ENCODE measurements around the gene INSM1. TPM values are rescaled to one million over a fixed set of nuclear protein-coding genes. Genes with fewer than 3 reads are reported as not detected.

The INSM1 gene
- total RNA-seq, 6 experiments from 2014 or later = not detected

DNA sequence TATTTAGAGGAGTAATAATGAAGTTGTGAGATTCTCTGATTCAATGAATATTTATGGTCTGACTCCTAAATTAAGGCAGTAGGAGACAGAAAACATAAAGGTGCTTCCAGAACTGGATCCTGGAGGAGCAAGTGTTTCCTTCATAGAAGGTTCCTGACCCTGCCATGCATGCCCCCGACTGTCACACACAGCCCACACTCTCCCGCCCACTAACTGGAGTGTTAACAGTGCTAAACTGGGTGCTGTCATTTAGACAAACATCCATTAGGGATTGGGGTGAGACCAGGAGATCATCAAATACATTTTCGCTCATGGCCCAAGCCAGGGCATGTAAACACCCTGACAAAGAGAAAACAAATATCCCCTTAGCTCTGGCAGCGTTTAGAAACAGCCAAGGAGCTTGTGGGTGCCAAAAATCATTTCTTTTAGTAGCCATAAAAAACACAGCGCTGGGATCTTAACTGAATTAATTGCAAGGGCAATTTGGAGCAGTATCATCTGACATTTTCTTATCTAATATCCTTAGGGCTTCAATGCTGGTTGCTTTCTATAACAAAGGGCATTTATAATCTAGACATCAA is 46.8 kb downstream of the INSM1 start:
- TF ChIP-seq, protein P1, sequence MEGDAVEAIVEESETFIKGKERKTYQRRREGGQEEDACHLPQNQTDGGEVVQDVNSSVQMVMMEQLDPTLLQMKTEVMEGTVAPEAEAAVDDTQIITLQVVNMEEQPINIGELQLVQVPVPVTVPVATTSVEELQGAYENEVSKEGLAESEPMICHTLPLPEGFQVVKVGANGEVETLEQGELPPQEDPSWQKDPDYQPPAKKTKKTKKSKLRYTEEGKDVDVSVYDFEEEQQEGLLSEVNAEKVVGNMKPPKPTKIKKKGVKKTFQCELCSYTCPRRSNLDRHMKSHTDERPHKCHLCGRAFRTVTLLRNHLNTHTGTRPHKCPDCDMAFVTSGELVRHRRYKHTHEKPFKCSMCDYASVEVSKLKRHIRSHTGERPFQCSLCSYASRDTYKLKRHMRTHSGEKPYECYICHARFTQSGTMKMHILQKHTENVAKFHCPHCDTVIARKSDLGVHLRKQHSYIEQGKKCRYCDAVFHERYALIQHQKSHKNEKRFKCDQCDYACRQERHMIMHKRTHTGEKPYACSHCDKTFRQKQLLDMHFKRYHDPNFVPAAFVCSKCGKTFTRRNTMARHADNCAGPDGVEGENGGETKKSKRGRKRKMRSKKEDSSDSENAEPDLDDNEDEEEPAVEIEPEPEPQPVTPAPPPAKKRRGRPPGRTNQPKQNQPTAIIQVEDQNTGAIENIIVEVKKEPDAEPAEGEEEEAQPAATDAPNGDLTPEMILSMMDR (IDR thresholded peaks at IDR 0.05) = no peak
- no peak for TF ChIP-seq POLR2A (IDR thresholded peaks at IDR 0.05)
- DNase-seq (no peak), ATAC-seq (no peak)
- 79% methylated on average over 4 of the region's 5 CpGs for WGBS (ENCODE audit: insufficient coverage, low coverage, low lambda C conversion rate, missing lambda C conversion rate)
- no peaks in the 10 kb centered on the region for H3K9me3 ChIP-seq
- no peak overlapping the region for H3K4me3 ChIP-seq
- intact Hi-C loops (cut with DNase I) = no loop called here
- H3K27me3 ChIP-seq = no peaks in the 10 kb centered on the region
- no peak overlapping the region for H3K27ac ChIP-seq
- peaks cover 0 to 8% (median 0%) of the 10 kb centered on the region in 4 donors for H3K36me3 ChIP-seq
- H3K4me1 ChIP-seq = peaks cover 0 to 7% (median 0%) of the 10 kb centered on the region in 4 donors

DNA sequence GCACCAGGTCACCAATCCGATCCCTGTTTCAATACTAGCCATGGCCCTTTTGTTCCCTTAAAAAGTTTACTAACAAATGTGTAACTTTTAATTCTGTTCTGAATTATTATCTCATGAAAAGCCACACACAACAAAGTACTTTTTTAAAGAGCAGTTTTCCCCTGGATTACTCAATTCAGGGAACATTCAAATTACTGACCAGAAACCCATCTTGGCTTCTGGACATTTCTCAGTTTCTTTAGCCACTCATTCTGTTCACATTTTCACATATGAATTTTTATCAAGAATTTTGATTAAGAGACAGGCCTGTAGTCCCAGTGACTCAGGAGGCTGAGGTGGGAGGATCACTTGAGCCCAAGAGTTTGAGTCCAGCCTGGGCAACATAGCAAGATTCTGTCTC is 47.4 kb downstream of the INSM1 start:
- DNase-seq = no peak
- no peak for TF ChIP-seq POLR2A (IDR thresholded peaks at IDR 0.05)
- TF ChIP-seq, protein P1 (IDR thresholded peaks at IDR 0.05) = no peak
- Histone ChIP-seq H3K27ac (no peak overlapping the region), H3K4me3 (no peak overlapping the region), H3K9me3 (no peaks in the 10 kb centered on the region), H3K27me3 (no peaks in the 10 kb centered on the region), H3K4me1 (peaks cover 0 to 7% (median 0%) of the 10 kb centered on the region in 4 donors), H3K36me3 (peaks cover 0 to 8% (median 0%) of the 10 kb centered on the region in 4 donors)
- 81% methylated on average over 1 of the region's 1 CpG for WGBS (ENCODE audit: insufficient coverage, low coverage, low lambda C conversion rate, missing lambda C conversion rate)
- no peak for ATAC-seq
- intact Hi-C loops (cut with DNase I) = no loop called here

DNA sequence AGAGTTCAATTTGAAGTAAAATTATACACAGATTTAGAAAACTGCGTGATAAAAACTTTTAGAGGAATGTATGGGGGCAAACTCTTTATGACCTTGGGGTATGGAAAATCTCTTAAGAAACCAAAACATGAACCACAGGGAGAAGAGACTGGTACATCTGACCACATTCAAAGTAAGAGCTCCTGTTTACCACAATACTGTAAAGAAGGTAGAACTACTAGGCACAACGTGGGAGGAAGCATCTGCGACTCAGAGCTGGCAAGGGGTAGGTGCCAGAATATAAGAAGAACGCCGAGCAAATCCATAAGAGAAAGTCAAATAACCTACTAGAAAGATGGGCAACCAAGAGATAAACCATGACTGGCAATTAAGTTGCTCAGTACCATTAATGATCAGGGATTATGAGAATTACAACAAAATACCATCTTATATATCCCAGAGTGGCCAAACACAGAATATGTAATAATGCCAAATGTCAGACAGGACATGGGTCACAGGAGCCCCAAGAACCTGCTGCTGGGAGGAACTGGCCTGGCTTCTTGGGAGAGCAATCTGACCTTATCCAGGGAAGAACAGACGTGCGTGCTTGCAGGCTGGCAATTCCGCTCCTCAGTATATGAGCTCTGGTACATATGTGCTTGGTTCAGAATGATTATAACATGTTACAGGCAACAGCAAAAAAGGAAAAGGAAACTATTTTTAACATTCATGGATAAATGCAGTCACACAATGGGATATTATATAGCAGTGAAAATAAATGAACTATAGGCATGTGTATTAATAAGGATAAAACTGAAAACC is 50.2 kb downstream of the INSM1 start:
- no peak overlapping the region for H3K4me3 ChIP-seq
- no peak for ATAC-seq
- no peaks in the 10 kb centered on the region for H3K4me1 ChIP-seq
- no peak for TF ChIP-seq POLR2A (IDR thresholded peaks at IDR 0.05)
- TF ChIP-seq, protein P1 (IDR thresholded peaks at IDR 0.05) = no peak
- intact Hi-C loops (cut with DNase I) = no loop called here
- no peaks in the 10 kb centered on the region for H3K9me3 ChIP-seq
- peaks cover 0 to 13% (median 0%) of the 10 kb centered on the region in 4 donors for H3K36me3 ChIP-seq
- no peaks in the 10 kb centered on the region for H3K27me3 ChIP-seq
- 93% methylated on average over 8 of the region's 8 CpGs for WGBS (ENCODE audit: insufficient coverage, low coverage, low lambda C conversion rate, missing lambda C conversion rate)
- no peak overlapping the region for H3K27ac ChIP-seq
- DNase-seq = no peak

Measured in right lobe of liver (tissue), 6 donors.